ENCODE results near the gene ESPNL.

ESPNL gene

GRCh38 chr2:238167344-238167715, 67.2 kb downstream of the ESPNL start:
- peaks cover 5 to 10% of the 10 kb centered on the region in 2 experiments for H3K4me1 ChIP-seq (ENCODE audit: control insufficient read depth in 1 of 2, insufficient read depth in 2 of 2, low read length in 2 of 2)
- no peak overlapping the region for H3K18ac ChIP-seq (ENCODE audit: low read length)
- H3K14ac ChIP-seq (ENCODE audit: low read length), result no peak overlapping the region
- peaks cover 28 to 37% of the 10 kb centered on the region in 2 experiments for H3K36me3 ChIP-seq (ENCODE audit: control insufficient read depth in 1 of 2, insufficient read depth in 2 of 2, low read length in 2 of 2)
- no peak overlapping the region for H3K4ac ChIP-seq (ENCODE audit: low read depth, low read length)
- no peak overlapping the region for H4K12ac ChIP-seq (ENCODE audit: low read depth, low read length)
- no peak overlapping the region for H3K27ac ChIP-seq (ENCODE audit: low read depth, low read length)
- H2AK5ac ChIP-seq (ENCODE audit: low read length), result no peak overlapping the region
- no peak overlapping the region for H2BK120ac ChIP-seq (ENCODE audit: insufficient read depth, low read length, poor library complexity)
- peaks cover 22% of the 10 kb centered on the region for H3K27me3 ChIP-seq (ENCODE audit: insufficient read depth, low read length)
- H4K91ac ChIP-seq (ENCODE audit: low read depth, low read length), result no peak overlapping the region
- no peak overlapping the region for H2BK12ac ChIP-seq (ENCODE audit: low read length)
- no peak overlapping the region for H4K8ac ChIP-seq (ENCODE audit: low read depth, low read length)
- H3K4me3 ChIP-seq (ENCODE audit: low read depth, low read length), result no peak overlapping the region
- no peak overlapping the region for H2AFZ ChIP-seq (ENCODE audit: insufficient read depth, low read length, poor library complexity)
- peaks cover 1% of the 10 kb centered on the region for H3K79me1 ChIP-seq (ENCODE audit: low read length)
- peaks cover 6% of the 10 kb centered on the region for H3K9me3 ChIP-seq (ENCODE audit: insufficient read depth, low read depth, low read length)
- H3K4me2 ChIP-seq (ENCODE audit: low read length), result no peak overlapping the region
- no peak overlapping the region for H2BK5ac ChIP-seq (ENCODE audit: low read depth, low read length, poor library complexity)
- DNase-seq, result no peak
- H3K23ac ChIP-seq (ENCODE audit: low read length), result no peak overlapping the region
- whole genome bisulfite sequencing (ENCODE audit: extremely low coverage, insufficient coverage, insufficient read length), result no CpG with 5 or more reads among the region's 7 CpGs
- H3K79me2 ChIP-seq (ENCODE audit: control insufficient read depth, insufficient read depth, low read length, poor library complexity), result no peaks in the 10 kb centered on the region
- H3K9ac ChIP-seq (ENCODE audit: low read length), result no peak overlapping the region

- peaks cover 19% of the 10 kb centered on the region for H3K27me3 ChIP-seq (ENCODE audit: insufficient read depth, low read length)
- H4K8ac ChIP-seq (ENCODE audit: low read depth, low read length), result no peak overlapping the region
- no peak overlapping the region for H2AFZ ChIP-seq (ENCODE audit: insufficient read depth, low read length, poor library complexity)
- no peak overlapping the region for H2BK12ac ChIP-seq (ENCODE audit: low read length)
- H3K9me3 ChIP-seq (ENCODE audit: insufficient read depth, low read depth, low read length), result peaks cover 6% of the 10 kb centered on the region
- H3K14ac ChIP-seq (ENCODE audit: low read length), result no peak overlapping the region
- H4K91ac ChIP-seq (ENCODE audit: low read depth, low read length), result no peak overlapping the region
- H3K4ac ChIP-seq (ENCODE audit: low read depth, low read length), result no peak overlapping the region
- no peak overlapping the region for H2BK120ac ChIP-seq (ENCODE audit: insufficient read depth, low read length, poor library complexity)
- no CpG with 5 or more reads among the region's 8 CpGs for WGBS (ENCODE audit: extremely low coverage, insufficient coverage, insufficient read length)
- no peak overlapping the region for H3K4me2 ChIP-seq (ENCODE audit: low read length)
- H3K27ac ChIP-seq (ENCODE audit: low read depth, low read length), result no peak overlapping the region
- H2BK5ac ChIP-seq (ENCODE audit: low read depth, low read length, poor library complexity), result no peak overlapping the region
- no peak overlapping the region for H4K12ac ChIP-seq (ENCODE audit: low read depth, low read length)
- no peak overlapping the region for H3K9ac ChIP-seq (ENCODE audit: low read length)
- peaks cover 5 to 10% of the 10 kb centered on the region in 2 experiments for H3K4me1 ChIP-seq (ENCODE audit: control insufficient read depth in 1 of 2, insufficient read depth in 2 of 2, low read length in 2 of 2)
- no peaks in the 10 kb centered on the region for H3K79me2 ChIP-seq (ENCODE audit: control insufficient read depth, insufficient read depth, low read length, poor library complexity)
- H3K36me3 ChIP-seq (ENCODE audit: control insufficient read depth in 1 of 2, insufficient read depth in 2 of 2, low read length in 2 of 2), result peaks cover 32 to 42% of the 10 kb centered on the region in 2 experiments
- no peak overlapping the region for H3K18ac ChIP-seq (ENCODE audit: low read length)
- H3K79me1 ChIP-seq (ENCODE audit: low read length), result peaks cover 1% of the 10 kb centered on the region
- no peak for DNase-seq
- no peak overlapping the region for H3K4me3 ChIP-seq (ENCODE audit: low read depth, low read length)
- H2AK5ac ChIP-seq (ENCODE audit: low read length), result no peak overlapping the region
- no peak overlapping the region for H3K23ac ChIP-seq (ENCODE audit: low read length)
Measured at GRCh38 chr2:238167761-238168160, 67.6 kb downstream of the ESPNL start.

GRCh38 chr2:238168196-238169047, 68.3 kb downstream of the ESPNL start:
- H3K9me3 ChIP-seq (ENCODE audit: insufficient read depth, low read depth, low read length), result peaks cover 6% of the 10 kb centered on the region
- peaks cover 12% of the 10 kb centered on the region for H3K27me3 ChIP-seq (ENCODE audit: insufficient read depth, low read length)
- H3K4me1 ChIP-seq (ENCODE audit: control insufficient read depth in 1 of 2, insufficient read depth in 2 of 2, low read length in 2 of 2), result peaks cover 5 to 10% of the 10 kb centered on the region in 2 experiments
- no peak for DNase-seq
- H3K18ac ChIP-seq (ENCODE audit: low read length), result no peak overlapping the region
- H3K4me3 ChIP-seq (ENCODE audit: low read depth, low read length), result no peak overlapping the region
- no peaks in the 10 kb centered on the region for H3K79me2 ChIP-seq (ENCODE audit: control insufficient read depth, insufficient read depth, low read length, poor library complexity)
- no peak overlapping the region for H2BK12ac ChIP-seq (ENCODE audit: low read length)
- no CpG with 5 or more reads among the region's 13 CpGs for WGBS (ENCODE audit: extremely low coverage, insufficient coverage, insufficient read length)
- H3K14ac ChIP-seq (ENCODE audit: low read length), result no peak overlapping the region
- H3K4me2 ChIP-seq (ENCODE audit: low read length), result no peak overlapping the region
- peaks cover 39 to 48% of the 10 kb centered on the region in 2 experiments for H3K36me3 ChIP-seq (ENCODE audit: control insufficient read depth in 1 of 2, insufficient read depth in 2 of 2, low read length in 2 of 2)
- no peak overlapping the region for H4K12ac ChIP-seq (ENCODE audit: low read depth, low read length)
- H2AK5ac ChIP-seq (ENCODE audit: low read length), result no peak overlapping the region
- H4K8ac ChIP-seq (ENCODE audit: low read depth, low read length), result no peak overlapping the region
- no peak overlapping the region for H2AFZ ChIP-seq (ENCODE audit: insufficient read depth, low read length, poor library complexity)
- no peak overlapping the region for H3K27ac ChIP-seq (ENCODE audit: low read depth, low read length)
- no peak overlapping the region for H3K9ac ChIP-seq (ENCODE audit: low read length)
- no peak overlapping the region for H4K91ac ChIP-seq (ENCODE audit: low read depth, low read length)
- H2BK5ac ChIP-seq (ENCODE audit: low read depth, low read length, poor library complexity), result no peak overlapping the region
- H2BK120ac ChIP-seq (ENCODE audit: insufficient read depth, low read length, poor library complexity), result no peak overlapping the region
- no peak overlapping the region for H3K23ac ChIP-seq (ENCODE audit: low read length)
- peaks cover 1% of the 10 kb centered on the region for H3K79me1 ChIP-seq (ENCODE audit: low read length)
- no peak overlapping the region for H3K4ac ChIP-seq (ENCODE audit: low read depth, low read length)

- H3K14ac ChIP-seq (ENCODE audit: low read length), result no peak overlapping the region
- no peak overlapping the region for H2BK5ac ChIP-seq (ENCODE audit: low read depth, low read length, poor library complexity)
- no peak overlapping the region for H4K91ac ChIP-seq (ENCODE audit: low read depth, low read length)
- H3K4me3 ChIP-seq (ENCODE audit: low read depth, low read length), result no peak overlapping the region
- peaks cover 5% of the 10 kb centered on the region for H3K27me3 ChIP-seq (ENCODE audit: insufficient read depth, low read length)
- H3K79me1 ChIP-seq (ENCODE audit: low read length), result peaks cover 1% of the 10 kb centered on the region
- no peak overlapping the region for H3K23ac ChIP-seq (ENCODE audit: low read length)
- H3K27ac ChIP-seq (ENCODE audit: low read depth, low read length), result no peak overlapping the region
- H3K18ac ChIP-seq (ENCODE audit: low read length), result no peak overlapping the region
- no peak overlapping the region for H3K4me2 ChIP-seq (ENCODE audit: low read length)
- no peaks in the 10 kb centered on the region for H3K79me2 ChIP-seq (ENCODE audit: control insufficient read depth, insufficient read depth, low read length, poor library complexity)
- H4K8ac ChIP-seq (ENCODE audit: low read depth, low read length), result no peak overlapping the region
- H3K4me1 ChIP-seq (ENCODE audit: control insufficient read depth in 1 of 2, insufficient read depth in 2 of 2, low read length in 2 of 2), result peaks cover 5 to 7% of the 10 kb centered on the region in 2 experiments
- H4K12ac ChIP-seq (ENCODE audit: low read depth, low read length), result no peak overlapping the region
- no peak overlapping the region for H2AFZ ChIP-seq (ENCODE audit: insufficient read depth, low read length, poor library complexity)
- WGBS (ENCODE audit: extremely low coverage, insufficient coverage, insufficient read length), result no CpG with 5 or more reads among the region's 6 CpGs
- peaks cover 4% of the 10 kb centered on the region for H3K9me3 ChIP-seq (ENCODE audit: insufficient read depth, low read depth, low read length)
- peaks cover 42 to 50% of the 10 kb centered on the region in 2 experiments for H3K36me3 ChIP-seq (ENCODE audit: control insufficient read depth in 1 of 2, insufficient read depth in 2 of 2, low read length in 2 of 2)
- H2AK5ac ChIP-seq (ENCODE audit: low read length), result no peak overlapping the region
- H2BK120ac ChIP-seq (ENCODE audit: insufficient read depth, low read length, poor library complexity), result no peak overlapping the region
- H2BK12ac ChIP-seq (ENCODE audit: low read length), result no peak overlapping the region
- no peak for DNase-seq
- H3K4ac ChIP-seq (ENCODE audit: low read depth, low read length), result no peak overlapping the region
- no peak overlapping the region for H3K9ac ChIP-seq (ENCODE audit: low read length)
Measured at GRCh38 chr2:238169048-238169707, 69.0 kb downstream of the ESPNL start.

Measured in trophoblast cell (in vitro differentiated cells and primary cell).